Neuron (in vitro differentiated cells): ENCODE results near the gene SLC44A5.
"Not testable (repeated sequence)": the region's sequence is repeated elsewhere in the genome, so short reads cannot be mapped to it uniquely, and the experiment has no call there.

Experiments used
- H2AFZ ChIP-seq: one replicate; pipeline ENCODE4 v1.6.1; 2013; ENCODE audit warnings: low read depth, mild to moderate bottlenecking, inconsistent platforms, low read length, moderate library complexity
- H3K27me3 ChIP-seq: one replicate; pipeline ENCODE4 v1.6.1; 2013; ENCODE audit warnings: low read length; ENCODE audit not compliant: insufficient read depth
- H3K36me3 ChIP-seq: one replicate; pipeline ENCODE4 v1.6.1; 2013; ENCODE audit warnings: low read length; ENCODE audit not compliant: insufficient read depth
- H3K4me1 ChIP-seq: one replicate; pipeline ENCODE4 v1.6.1; 2013; ENCODE audit warnings: low read length; ENCODE audit not compliant: insufficient read depth
- H3K4me3 ChIP-seq: 2 replicates; pipeline ENCODE4 v1.5.1; 2013; ENCODE audit warnings: mild to moderate bottlenecking, low read length, moderate library complexity
- H3K9me3 ChIP-seq: one replicate; pipeline ENCODE4 v1.6.1; 2013; ENCODE audit warnings: low read length

Gene SLC44A5

GRCh38 chr1:75237316-75237715 is 373.6 kb downstream of the SLC44A5 start:
- Histone ChIP-seq H3K4me1 (no peaks in the 10 kb centered on the region), H2AFZ (no peak overlapping the region), H3K27me3 (no peaks in the 10 kb centered on the region), H3K36me3 (peaks cover 10% of the 10 kb centered on the region), H3K4me3 (no peak overlapping the region), H3K9me3 (no peaks in the 10 kb centered on the region)

- H3K9me3 ChIP-seq: no peaks in the 10 kb centered on the region
- no peaks in the 10 kb centered on the region for H3K27me3 ChIP-seq
- H3K36me3 ChIP-seq: peaks cover 9% of the 10 kb centered on the region
- H3K4me1 ChIP-seq: no peaks in the 10 kb centered on the region
- H3K4me3 ChIP-seq: no peak overlapping the region
- no peak overlapping the region for H2AFZ ChIP-seq
These were observed 376.4 kb downstream of the SLC44A5 start for GRCh38 chr1:75234562-75234961.

GRCh38 chr1:75233302-75233929 is 377.5 kb downstream of the SLC44A5 start:
- Histone ChIP-seq H3K4me3 (no peak overlapping the region), H3K9me3 (no peaks in the 10 kb centered on the region), H3K36me3 (peaks cover 9% of the 10 kb centered on the region), H2AFZ (no peak overlapping the region), H3K27me3 (no peaks in the 10 kb centered on the region), H3K4me1 (no peaks in the 10 kb centered on the region)

- no peaks in the 10 kb centered on the region for H3K9me3 ChIP-seq
- no peaks in the 10 kb centered on the region for H3K4me1 ChIP-seq
- peaks cover 14% of the 10 kb centered on the region for H3K36me3 ChIP-seq
- no peak overlapping the region for H2AFZ ChIP-seq
- no peaks in the 10 kb centered on the region for H3K27me3 ChIP-seq
- H3K4me3 ChIP-seq: no peak overlapping the region
These were observed 390.8 kb downstream of the SLC44A5 start for GRCh38 chr1:75220072-75220471.

GRCh38 chr1:75214017-75214416 is 396.9 kb downstream of the SLC44A5 start:
- Histone ChIP-seq H3K4me1 (no peaks in the 10 kb centered on the region), H3K27me3 (no peaks in the 10 kb centered on the region), H3K9me3 (no peaks in the 10 kb centered on the region), H3K36me3 (peaks cover 21% of the 10 kb centered on the region), H3K4me3 (no peak overlapping the region), H2AFZ (no peak overlapping the region)

- H3K27me3 ChIP-seq: no peaks in the 10 kb centered on the region
- H3K4me1 ChIP-seq: no peaks in the 10 kb centered on the region
These were observed 399.3 kb downstream of the SLC44A5 start for GRCh38 chr1:75211648-75212047.

GRCh38 chr1:75208862-75209261 is 402.1 kb downstream of the SLC44A5 start:
- Histone ChIP-seq H2AFZ (no peak overlapping the region), H3K4me1 (no peaks in the 10 kb centered on the region), H3K9me3 (no peaks in the 10 kb centered on the region), H3K36me3 (peaks cover 18% of the 10 kb centered on the region), H3K4me3 (no peak overlapping the region), H3K27me3 (no peaks in the 10 kb centered on the region)

More at GRCh38 chr1:75211648-75212047, 399.3 kb downstream of the SLC44A5 start:
- Histone ChIP-seq H2AFZ (no peak overlapping the region), H3K9me3 (no peaks in the 10 kb centered on the region), H3K36me3 (peaks cover 14% of the 10 kb centered on the region), H3K4me3 (no peak overlapping the region)

- Histone ChIP-seq H2AFZ (no peak overlapping the region), H3K36me3 (peaks cover 6% of the 10 kb centered on the region), H3K27me3 (no peaks in the 10 kb centered on the region), H3K4me1 (peaks cover 8% of the 10 kb centered on the region), H3K4me3 (no peak overlapping the region), H3K9me3 (no peaks in the 10 kb centered on the region)
These were observed 407.3 kb downstream of the SLC44A5 start for GRCh38 chr1:75203415-75204277.

GRCh38 chr1:75202751-75203150 is 408.2 kb downstream of the SLC44A5 start:
- Histone ChIP-seq H3K9me3 (no peaks in the 10 kb centered on the region), H3K36me3 (peaks cover 6% of the 10 kb centered on the region), H3K27me3 (no peaks in the 10 kb centered on the region), H3K4me1 (peaks cover 8% of the 10 kb centered on the region), H2AFZ (no peak overlapping the region), H3K4me3 (no peak overlapping the region)

- H3K27me3 ChIP-seq: peaks cover 11% of the 10 kb centered on the region
- no peaks in the 10 kb centered on the region for H3K36me3 ChIP-seq
- no peak overlapping the region for H3K4me3 ChIP-seq
- H3K4me1 ChIP-seq: peaks cover 8% of the 10 kb centered on the region
- H3K9me3 ChIP-seq: no peaks in the 10 kb centered on the region
- H2AFZ ChIP-seq: no peak overlapping the region
These were observed 412.2 kb downstream of the SLC44A5 start for GRCh38 chr1:75198761-75199160.

- Histone ChIP-seq H3K27me3 (peaks cover 17% of the 10 kb centered on the region), H3K4me1 (peaks cover 8% of the 10 kb centered on the region), H3K36me3 (no peaks in the 10 kb centered on the region), H3K9me3 (no peaks in the 10 kb centered on the region), H2AFZ (no peak overlapping the region), H3K4me3 (no peak overlapping the region)
These were observed 412.8 kb downstream of the SLC44A5 start for GRCh38 chr1:75198163-75198562.

- H3K36me3 ChIP-seq: no peaks in the 10 kb centered on the region
- H3K27me3 ChIP-seq: peaks cover 20% of the 10 kb centered on the region
- no peak overlapping the region for H2AFZ ChIP-seq
- no peak overlapping the region for H3K4me3 ChIP-seq
- H3K4me1 ChIP-seq: no peaks in the 10 kb centered on the region
- no peaks in the 10 kb centered on the region for H3K9me3 ChIP-seq
These were observed 422.0 kb downstream of the SLC44A5 start for GRCh38 chr1:75188892-75189291.

- not testable (repeated sequence) for H3K27me3 ChIP-seq, H3K36me3 ChIP-seq
These were observed 429.5 kb downstream of the SLC44A5 start for GRCh38 chr1:75181214-75181955.

More at GRCh38 chr1:75181214-75181955, 429.5 kb downstream of the SLC44A5 start:
- H3K4me3 ChIP-seq, H3K4me1 ChIP-seq, H3K9me3 ChIP-seq, H2AFZ ChIP-seq: not testable (repeated sequence)
